ENCODE data around the gene ADAT3. TPM values are rescaled to one million over a fixed set of nuclear protein-coding genes. Genes with fewer than 3 reads are reported as not detected.

The ADAT3 gene
- total and polyA plus RNA-seq, 2 donors (not counting 1 experiment from before 2014, with no cell fraction given) = 5.3 to 13.4 TPM

DNA sequence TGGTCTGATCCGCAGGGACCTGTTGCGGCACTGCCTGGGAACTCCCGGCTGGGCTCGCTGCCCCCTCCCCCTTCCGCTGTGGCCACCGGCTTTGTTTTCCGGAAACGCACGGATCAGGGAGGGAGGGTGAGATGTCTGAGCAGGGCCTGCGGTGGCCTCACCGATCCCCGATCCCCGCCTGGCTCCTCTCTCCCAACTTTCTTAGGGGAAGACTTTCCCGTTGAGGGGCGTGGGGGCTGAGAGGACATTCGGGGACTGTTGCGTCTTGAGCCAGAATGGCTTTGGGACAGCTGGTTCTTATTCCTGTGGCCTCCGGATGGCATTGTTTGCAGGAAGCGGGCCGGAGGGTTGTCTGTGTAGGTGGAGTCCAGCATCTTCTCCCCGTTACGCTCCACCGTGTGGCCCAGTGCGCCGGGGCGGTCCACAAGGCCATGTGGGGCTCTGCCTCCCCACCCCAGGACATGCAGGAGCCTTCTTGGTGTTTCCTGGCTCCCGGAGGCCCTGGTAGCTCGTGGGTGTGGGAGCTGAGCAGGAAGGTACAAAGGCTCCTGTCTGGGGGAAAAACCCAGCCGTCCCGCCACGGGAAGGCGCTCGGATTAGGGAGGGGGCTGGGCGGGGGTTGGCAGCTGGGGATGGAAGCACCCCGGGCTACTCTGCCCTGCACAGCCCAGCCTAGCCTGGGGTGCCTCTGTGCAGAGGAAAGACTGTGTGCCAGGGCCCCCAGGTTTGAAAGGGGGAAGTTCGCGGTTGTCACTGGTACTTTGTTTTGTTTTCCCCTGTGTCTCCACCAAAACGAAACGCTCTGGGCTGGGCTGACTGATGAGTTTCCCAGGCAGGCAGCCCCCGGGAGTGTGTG, 37.1 kb downstream of the ADAT3 start:
- ChIA-PET POLR2A (interaction anchor here (0.5 to 2.0 kb wide), 22 partner anchors 13 to 1147 kb away, joined by 3 to 18 read pairs (median 6); no protein-coding TSS in a partner anchor), CTCF (interaction anchor here (0.6 to 1.7 kb wide), 6 partner anchors 10 to 682 kb away, joined by 3 to 7 read pairs (median 4); no protein-coding TSS in a partner anchor)
- H3K79me2 ChIP-seq (ENCODE audit: control insufficient read depth, insufficient read depth, low read length) = peaks cover 60% of the 10 kb centered on the region
- Mint-ChIP-seq H3K4me3 (peak overlapping the region; percentile 98), H3K27ac (peak overlapping the region; percentile 98), H3K9me3 (ENCODE audit: insufficient read depth) (no peaks in the 10 kb centered on the region), H3K27me3 (no peaks in the 10 kb centered on the region), H3K4me1 (peaks cover 39% of the 10 kb centered on the region)
- WGBS (ENCODE audit: insufficient coverage) = 1% methylated on average over 36 of the region's 40 CpGs
- peaks cover 31 to 47% of the 10 kb centered on the region in 2 donors for H3K4me1 ChIP-seq (ENCODE audit: control insufficient read depth in 2 of 2, insufficient read depth in 2 of 2, low read length in 2 of 2)
- H4K20me1 ChIP-seq (ENCODE audit: control insufficient read depth, insufficient read depth, low read length, poor library complexity, severe bottlenecking) = peaks cover 53% of the 10 kb centered on the region
- H3K27ac ChIP-seq (ENCODE audit: low read length in 2 of 2) = peak overlapping the region; percentile 90 to 99
- H3K9ac ChIP-seq (ENCODE audit: low read length) = peak overlapping the region; percentile 95
- intact Hi-C loops (cut with micrococcal nuclease) = loop anchor here (1.0 kb wide), 3 partner anchors 66 to 209 kb away; partner anchors contain the start of gene AP3D1
- peak overlapping the region; percentile 71 to 94 (median 83) for H3K4me3 ChIP-seq (ENCODE audit: control extremely low read depth in 1 of 5, extremely low read depth in 1 of 5, insufficient read depth in 1 of 5, low read depth in 2 of 5, low read length in 4 of 5)
- H3K27me3 ChIP-seq (replicated peaks in 1 of 4; ENCODE audit: control extremely low read depth in 1 of 4, control insufficient read depth in 3 of 4, insufficient read depth in 4 of 4, low read length in 3 of 4) = no peaks in the 10 kb centered on the region
- no peaks in the 10 kb centered on the region for H3K9me3 ChIP-seq (ENCODE audit: control extremely low read depth in 1 of 3, control insufficient read depth in 2 of 3, insufficient read depth in 1 of 3, low read length in 2 of 3)
- peak overlapping the region; percentile 93 for H3K4me2 ChIP-seq (replicated peaks; ENCODE audit: low read depth, low read length, poor library complexity, severe bottlenecking)
- peak overlapping the region; percentile 28 for H2AFZ ChIP-seq (ENCODE audit: insufficient read depth, low read depth, low read length, poor library complexity, severe bottlenecking)
- peak; percentile 53 for ATAC-seq (ENCODE audit: low read depth)
- H3K36me3 ChIP-seq (replicated peaks in 1 of 2; ENCODE audit: control extremely low read depth in 1 of 2, control insufficient read depth in 1 of 2, extremely low read depth in 1 of 2, insufficient read depth in 2 of 2, low read length in 1 of 2) = peaks cover 0 to 5% of the 10 kb centered on the region in 2 experiments
- TF ChIP-seq EZH2 (IDR thresholded peaks at IDR 0.05; ENCODE audit: borderline replicate concordance, insufficient read depth, low read depth, low read length, poor library complexity, severe bottlenecking) (no peak), CTCF (IDR thresholded peaks at IDR 0.05) (no peak)
- DNase-seq = peak; percentile 87
